Activated CD4-positive, alpha-beta T cell treated with anti-CD3 and anti-CD28 coated beads, Interleukin-2, amount 10 ng/mL, durations not matched to agents 24 days and 14 days (primary cell): ENCODE data around the gene NKAIN2. TPM values are rescaled to one million over a fixed set of nuclear protein-coding genes. Genes with fewer than 3 reads are reported as not detected.
"Not testable (repeated sequence)": the region's sequence is repeated elsewhere in the genome, so short reads cannot be mapped to it uniquely, and the experiment has no call there.

Experiments used
- DNase-seq: peaks from one replicate; pipeline ENCODE4 v3.0.0; 2022
- H3K27ac Mint-ChIP-seq: one replicate; pipeline ENCODE4 v1.8.0; 2022; ENCODE audit warnings: mild to moderate bottlenecking, mixed read lengths
- H3K27me3 Mint-ChIP-seq: one replicate; pipeline ENCODE4 v1.8.0; 2022; ENCODE audit warnings: mixed read lengths
- H3K36me3 Mint-ChIP-seq: one replicate; pipeline ENCODE4 v1.8.0; 2022; ENCODE audit warnings: low read depth, mild to moderate bottlenecking, mixed read lengths
- H3K4me1 Mint-ChIP-seq: one replicate; pipeline ENCODE4 v1.8.0; 2021; ENCODE audit warnings: mixed read lengths
- H3K4me3 Mint-ChIP-seq: one replicate; pipeline ENCODE4 v1.8.0; 2022; ENCODE audit warnings: mild to moderate bottlenecking, moderate library complexity, mixed read lengths
- H3K9me3 Mint-ChIP-seq: one replicate; pipeline ENCODE4 v1.8.0; 2021; ENCODE audit warnings: mixed read lengths
- intact Hi-C: fragments of 100-400 bp; cut with micrococcal nuclease; formaldehyde crosslinking; loops from one replicate; pipeline ENCODE4 v1.15.1; 2023
- total RNA-seq: library from RNA; stranded (reverse); gene quantifications from 2 replicates; pipeline ENCODE4 v1.2.3, GENCODE V29; 2022

The NKAIN2 gene
- total RNA-seq, 1 donor from 2014 or later = not detected

DNA sequence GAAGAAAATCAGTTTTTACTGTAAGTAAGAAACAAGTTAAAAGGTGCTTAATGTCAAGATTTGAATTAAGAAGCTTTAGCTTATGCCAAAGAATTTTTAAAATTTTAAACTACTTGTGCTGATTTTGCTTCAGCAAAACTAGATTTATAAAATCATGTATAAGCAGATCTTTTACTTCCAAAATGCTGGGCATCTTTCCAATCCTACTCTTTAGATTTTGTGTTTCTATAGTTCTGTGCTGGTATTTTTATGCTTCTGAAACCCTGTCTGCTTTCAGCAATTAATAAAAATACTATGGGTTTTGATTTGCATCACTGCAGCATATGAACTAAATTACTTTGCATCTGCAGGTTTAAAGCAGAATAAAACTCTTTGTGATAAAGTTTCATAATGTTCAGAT lies 920.0 kb downstream of the NKAIN2 start:
- Mint-ChIP-seq H3K27me3 (no peaks in the 10 kb centered on the region), H3K27ac (no peak overlapping the region), H3K36me3 (no peaks in the 10 kb centered on the region), H3K4me3 (no peak overlapping the region), H3K4me1 (no peaks in the 10 kb centered on the region), H3K9me3 (no peaks in the 10 kb centered on the region)
- intact Hi-C loops = no loop called here
- DNase-seq = no peak

GRCh38 chr6:124737804-124738203 lies 934.1 kb downstream of the NKAIN2 start:
- H3K4me1 Mint-ChIP-seq, H3K4me3 Mint-ChIP-seq, H3K27me3 Mint-ChIP-seq, H3K9me3 Mint-ChIP-seq, H3K27ac Mint-ChIP-seq, H3K36me3 Mint-ChIP-seq, DNase-seq, intact Hi-C loops: not testable (repeated sequence)

DNA sequence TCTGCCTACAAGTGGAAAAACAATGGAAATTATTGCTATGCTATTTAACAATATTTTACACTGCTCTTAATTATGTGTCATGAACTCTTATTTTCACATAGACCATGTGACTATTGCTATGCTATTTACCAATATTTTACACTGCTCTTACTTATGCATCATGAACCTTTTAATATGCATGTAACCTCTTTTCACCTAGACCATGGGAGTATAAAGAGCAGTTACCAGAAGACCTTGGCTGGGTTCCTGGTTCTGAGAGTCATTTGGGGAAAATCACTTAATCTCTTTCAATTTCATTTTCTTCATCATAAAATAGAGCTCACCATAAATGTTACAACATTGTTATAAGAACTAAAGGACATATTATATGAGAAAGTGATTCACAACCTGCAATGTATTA lies 934.8 kb downstream of the NKAIN2 start:
- peaks cover 5% of the 10 kb centered on the region for H3K9me3 Mint-ChIP-seq
- no peak overlapping the region for H3K27ac Mint-ChIP-seq
- no peak for DNase-seq
- no peaks in the 10 kb centered on the region for H3K27me3 Mint-ChIP-seq
- H3K36me3 Mint-ChIP-seq = no peaks in the 10 kb centered on the region
- H3K4me3 Mint-ChIP-seq = no peak overlapping the region
- no peaks in the 10 kb centered on the region for H3K4me1 Mint-ChIP-seq
- intact Hi-C loops = no loop called here

DNA sequence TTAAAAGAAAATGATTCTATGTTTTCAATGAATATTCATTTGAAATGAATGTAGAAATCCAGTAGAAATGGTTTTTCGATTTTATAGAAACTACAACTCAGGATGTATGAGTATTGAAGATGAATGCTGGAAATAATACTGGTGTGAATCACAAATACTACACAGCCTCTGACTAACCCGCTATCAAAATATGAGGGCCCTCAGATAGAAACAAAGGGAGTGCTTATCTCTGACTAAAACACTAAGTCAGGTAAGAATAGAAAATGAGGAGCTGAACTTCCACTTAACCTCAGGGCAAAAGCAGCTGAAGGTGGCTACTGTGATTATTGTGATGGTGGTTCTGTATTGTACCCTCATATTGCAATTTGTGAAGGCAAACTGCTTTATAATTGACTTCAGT lies 937.7 kb downstream of the NKAIN2 start:
- H3K9me3 Mint-ChIP-seq = peaks cover 5% of the 10 kb centered on the region
- no peak overlapping the region for H3K4me3 Mint-ChIP-seq
- H3K4me1 Mint-ChIP-seq = no peaks in the 10 kb centered on the region
- no peak overlapping the region for H3K27ac Mint-ChIP-seq
- no peaks in the 10 kb centered on the region for H3K27me3 Mint-ChIP-seq
- intact Hi-C loops = no loop called here
- no peaks in the 10 kb centered on the region for H3K36me3 Mint-ChIP-seq
- no peak for DNase-seq

GRCh38 chr6:124742971-124743370 lies 939.3 kb downstream of the NKAIN2 start:
- no peaks in the 10 kb centered on the region for H3K4me1 Mint-ChIP-seq
- no peaks in the 10 kb centered on the region for H3K9me3 Mint-ChIP-seq
- H3K4me3 Mint-ChIP-seq = no peak overlapping the region
- H3K27me3 Mint-ChIP-seq = no peaks in the 10 kb centered on the region
- DNase-seq = no peak
- no peak overlapping the region for H3K27ac Mint-ChIP-seq
- H3K36me3 Mint-ChIP-seq = no peaks in the 10 kb centered on the region
- intact Hi-C loops = no loop called here

- no peak overlapping the region for H3K4me3 Mint-ChIP-seq
- no peak for DNase-seq
- H3K4me1 Mint-ChIP-seq = no peaks in the 10 kb centered on the region
- no peaks in the 10 kb centered on the region for H3K9me3 Mint-ChIP-seq
- H3K36me3 Mint-ChIP-seq = no peaks in the 10 kb centered on the region
- intact Hi-C loops = no loop called here
- no peaks in the 10 kb centered on the region for H3K27me3 Mint-ChIP-seq
- H3K27ac Mint-ChIP-seq = no peak overlapping the region
These were observed 939.8 kb downstream of the NKAIN2 start for GRCh38 chr6:124743420-124743819.

DNA sequence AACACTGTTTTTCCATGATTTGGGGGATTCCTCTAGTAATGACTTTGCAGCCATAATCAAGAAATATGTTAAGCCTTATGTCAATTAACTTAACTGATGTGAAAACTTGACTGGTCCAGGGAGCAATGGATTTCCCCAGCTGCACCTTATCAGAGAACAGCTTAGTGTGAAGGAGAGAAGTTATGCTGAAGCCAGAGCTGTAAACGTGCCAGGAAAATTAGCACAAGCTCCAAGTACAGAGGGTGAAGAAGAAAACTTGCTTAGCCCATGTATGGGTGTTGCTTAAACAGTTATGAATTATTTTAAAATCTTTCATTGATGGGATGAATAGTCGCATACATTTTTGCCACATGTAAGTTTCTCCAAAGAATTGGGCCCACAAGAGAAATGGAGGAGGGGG lies 943.7 kb downstream of the NKAIN2 start:
- H3K4me3 Mint-ChIP-seq = no peak overlapping the region
- H3K4me1 Mint-ChIP-seq = no peaks in the 10 kb centered on the region
- H3K27me3 Mint-ChIP-seq = no peaks in the 10 kb centered on the region
- no peaks in the 10 kb centered on the region for H3K36me3 Mint-ChIP-seq
- no peak for DNase-seq
- no peaks in the 10 kb centered on the region for H3K9me3 Mint-ChIP-seq
- intact Hi-C loops = no loop called here
- no peak overlapping the region for H3K27ac Mint-ChIP-seq

GRCh38 chr6:124748778-124749177 lies 945.1 kb downstream of the NKAIN2 start:
- DNase-seq = no peak
- intact Hi-C loops = no loop called here
- Mint-ChIP-seq H3K27me3 (no peaks in the 10 kb centered on the region), H3K4me3 (no peak overlapping the region), H3K9me3 (no peaks in the 10 kb centered on the region), H3K4me1 (no peaks in the 10 kb centered on the region), H3K27ac (no peak overlapping the region), H3K36me3 (no peaks in the 10 kb centered on the region)

GRCh38 chr6:124753001-124753400 lies 949.3 kb downstream of the NKAIN2 start:
- H3K4me3 Mint-ChIP-seq = no peak overlapping the region
- H3K4me1 Mint-ChIP-seq = no peaks in the 10 kb centered on the region
- intact Hi-C loops = no loop called here
- no peaks in the 10 kb centered on the region for H3K9me3 Mint-ChIP-seq
- no peak overlapping the region for H3K27ac Mint-ChIP-seq
- no peaks in the 10 kb centered on the region for H3K36me3 Mint-ChIP-seq
- H3K27me3 Mint-ChIP-seq = no peaks in the 10 kb centered on the region
- no peak for DNase-seq

- H3K4me3 Mint-ChIP-seq = no peak overlapping the region
- H3K9me3 Mint-ChIP-seq = no peaks in the 10 kb centered on the region
- H3K27ac Mint-ChIP-seq = no peak overlapping the region
- H3K36me3 Mint-ChIP-seq = no peaks in the 10 kb centered on the region
- H3K27me3 Mint-ChIP-seq = no peaks in the 10 kb centered on the region
- H3K4me1 Mint-ChIP-seq = no peaks in the 10 kb centered on the region
- no peak for DNase-seq
- intact Hi-C loops = no loop called here
These were observed 950.0 kb downstream of the NKAIN2 start for GRCh38 chr6:124753562-124754105.

DNA sequence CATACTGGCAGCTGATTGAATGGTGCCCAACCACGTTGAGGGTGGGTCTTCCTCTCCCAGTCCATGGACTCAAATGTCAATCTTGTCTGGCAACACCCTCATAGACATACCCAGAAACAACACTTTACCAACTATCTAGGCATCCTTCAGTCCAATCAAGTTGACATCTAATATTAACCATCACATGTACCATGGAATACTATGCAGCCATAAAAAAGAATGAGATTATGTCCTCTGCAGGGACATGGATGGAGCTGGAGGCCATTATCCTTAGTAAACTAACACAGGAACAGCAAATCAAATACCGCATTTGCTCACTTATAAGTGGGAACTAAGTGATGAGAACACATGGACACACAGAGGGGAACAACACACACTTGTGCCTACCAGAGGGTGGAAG lies 951.7 kb downstream of the NKAIN2 start:
- H3K36me3 Mint-ChIP-seq = no peaks in the 10 kb centered on the region
- H3K27ac Mint-ChIP-seq = no peak overlapping the region
- no peaks in the 10 kb centered on the region for H3K27me3 Mint-ChIP-seq
- intact Hi-C loops = no loop called here
- H3K4me3 Mint-ChIP-seq = no peak overlapping the region
- no peaks in the 10 kb centered on the region for H3K4me1 Mint-ChIP-seq
- DNase-seq = no peak
- H3K9me3 Mint-ChIP-seq = no peaks in the 10 kb centered on the region

DNA sequence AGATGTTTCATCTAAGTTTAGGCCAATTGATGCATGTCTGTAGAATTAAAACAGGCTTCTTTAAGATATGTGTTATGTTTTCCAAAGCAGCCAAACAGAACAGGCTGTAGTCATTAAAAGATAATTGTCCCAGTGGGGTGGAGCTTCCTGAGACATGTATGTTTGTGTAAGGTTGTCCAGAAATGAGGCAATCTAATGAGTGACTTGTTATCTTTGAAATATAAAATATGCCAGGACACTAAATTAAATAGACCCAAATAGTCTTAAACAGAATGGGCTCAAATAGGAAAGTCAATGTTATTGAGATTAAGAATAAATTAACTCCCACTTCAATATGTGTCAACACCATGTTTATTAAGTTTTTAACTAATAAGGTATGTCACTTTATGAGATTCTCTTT lies 953.9 kb downstream of the NKAIN2 start:
- H3K4me3 Mint-ChIP-seq = no peak overlapping the region
- DNase-seq = no peak
- H3K36me3 Mint-ChIP-seq = no peaks in the 10 kb centered on the region
- H3K4me1 Mint-ChIP-seq = no peaks in the 10 kb centered on the region
- H3K27me3 Mint-ChIP-seq = no peaks in the 10 kb centered on the region
- H3K9me3 Mint-ChIP-seq = no peaks in the 10 kb centered on the region
- H3K27ac Mint-ChIP-seq = no peak overlapping the region
- intact Hi-C loops = no loop called here

DNA sequence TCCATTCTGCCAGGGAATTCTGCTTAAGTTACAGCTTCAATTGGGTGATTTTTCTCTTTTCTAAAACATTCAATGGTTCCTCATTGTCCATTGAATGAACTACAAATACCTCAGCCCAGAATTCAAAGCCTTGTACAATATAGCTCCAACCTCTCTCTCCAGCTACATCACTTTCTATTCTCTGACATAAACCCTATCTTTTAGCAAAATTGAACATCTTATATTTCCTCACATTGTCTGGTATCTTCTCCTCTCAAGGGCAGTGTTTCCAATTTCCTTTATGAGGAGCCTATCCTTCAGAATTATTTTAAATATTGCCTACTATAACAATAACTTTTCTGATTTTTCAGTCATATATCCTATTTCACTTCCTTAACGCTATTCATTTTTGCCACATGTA lies 955.0 kb downstream of the NKAIN2 start:
- Mint-ChIP-seq H3K27ac (no peak overlapping the region), H3K4me3 (no peak overlapping the region), H3K4me1 (no peaks in the 10 kb centered on the region), H3K9me3 (no peaks in the 10 kb centered on the region), H3K36me3 (no peaks in the 10 kb centered on the region), H3K27me3 (no peaks in the 10 kb centered on the region)
- intact Hi-C loops = no loop called here
- no peak for DNase-seq

DNA sequence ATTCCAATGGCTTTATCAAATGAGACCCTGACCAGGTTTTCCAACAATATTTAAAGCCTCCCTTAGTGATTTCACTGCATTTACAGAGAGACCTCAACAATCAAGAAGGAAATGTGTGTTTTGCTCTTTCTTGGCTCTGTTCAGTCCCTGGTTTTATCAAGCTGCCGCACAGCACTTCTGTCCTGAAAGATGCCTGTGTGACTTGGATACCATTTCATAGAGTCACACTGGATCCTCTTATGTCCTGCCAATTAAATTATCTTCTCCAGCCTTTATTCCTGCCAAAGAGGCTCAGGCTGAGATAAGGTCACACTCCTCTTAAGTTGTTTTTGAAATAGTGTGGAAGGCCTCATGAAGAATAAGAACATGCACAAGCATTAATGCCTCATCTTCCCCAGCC lies 961.6 kb downstream of the NKAIN2 start:
- DNase-seq = no peak
- Mint-ChIP-seq H3K27ac (no peak overlapping the region), H3K36me3 (no peaks in the 10 kb centered on the region), H3K4me3 (no peak overlapping the region), H3K9me3 (no peaks in the 10 kb centered on the region), H3K27me3 (no peaks in the 10 kb centered on the region), H3K4me1 (no peaks in the 10 kb centered on the region)
- intact Hi-C loops = no loop called here

GRCh38 chr6:124768224-124768623 lies 964.6 kb downstream of the NKAIN2 start:
- H3K27me3 Mint-ChIP-seq = no peaks in the 10 kb centered on the region
- intact Hi-C loops = no loop called here
- no peaks in the 10 kb centered on the region for H3K9me3 Mint-ChIP-seq
- H3K36me3 Mint-ChIP-seq = no peaks in the 10 kb centered on the region
- no peak overlapping the region for H3K27ac Mint-ChIP-seq
- H3K4me3 Mint-ChIP-seq = no peak overlapping the region
- H3K4me1 Mint-ChIP-seq = no peaks in the 10 kb centered on the region
- no peak for DNase-seq
